ENCODE results near the gene TTC12.

DNA sequence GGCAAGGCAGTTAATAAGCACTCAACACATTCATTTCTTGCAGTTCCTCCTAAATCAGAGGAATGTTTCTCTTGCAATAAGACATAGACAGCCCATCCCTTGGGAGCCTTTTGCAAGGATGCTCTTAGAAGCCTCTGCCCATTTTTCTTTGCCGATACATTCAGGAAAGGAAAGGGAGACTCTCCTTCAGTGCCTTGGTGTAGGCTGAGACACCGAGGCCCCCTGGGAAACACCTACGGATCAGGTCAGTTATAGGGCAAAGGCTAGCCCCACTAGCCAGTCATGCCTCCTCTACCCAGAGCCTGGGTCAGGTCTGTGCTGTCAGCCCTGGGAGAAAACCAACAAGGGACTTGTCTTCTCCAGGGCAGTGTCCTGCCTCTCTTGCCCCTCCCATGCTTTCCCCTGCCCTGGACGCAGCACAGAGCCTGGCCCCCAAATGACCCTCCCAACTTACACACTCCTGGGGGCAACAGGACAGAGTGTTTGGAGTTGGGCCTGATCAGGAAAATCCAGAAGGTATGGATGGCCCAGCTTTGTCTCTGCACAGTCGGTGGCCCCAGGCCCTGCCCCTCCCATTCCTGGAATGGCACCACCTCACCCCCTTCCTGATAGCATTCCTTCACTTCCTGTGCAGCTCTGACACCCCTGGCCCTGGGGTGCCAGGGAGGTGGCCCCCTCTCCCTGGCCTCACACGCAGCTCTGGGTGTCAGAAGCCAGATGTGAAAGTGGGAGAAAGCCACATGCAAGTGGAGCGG lies 91.5 kb downstream of the TTC12 start:
- TF ChIP-seq NFYA (IDR thresholded peaks at IDR 0.05; ENCODE audit: borderline replicate concordance, low read depth, low read length) (no peak), EZH2 (IDR thresholded peaks at IDR 0.05; ENCODE audit: borderline replicate concordance, control insufficient read depth, low read depth, low read length) (no peak), POLR2A (IDR thresholded peaks at IDR 0.05; ENCODE audit: low read depth, low read length) (no peak), RBBP5 (conservative IDR thresholded peaks at IDR 0.05) (no peak)
- TF ChIP-seq, protein P1, sequence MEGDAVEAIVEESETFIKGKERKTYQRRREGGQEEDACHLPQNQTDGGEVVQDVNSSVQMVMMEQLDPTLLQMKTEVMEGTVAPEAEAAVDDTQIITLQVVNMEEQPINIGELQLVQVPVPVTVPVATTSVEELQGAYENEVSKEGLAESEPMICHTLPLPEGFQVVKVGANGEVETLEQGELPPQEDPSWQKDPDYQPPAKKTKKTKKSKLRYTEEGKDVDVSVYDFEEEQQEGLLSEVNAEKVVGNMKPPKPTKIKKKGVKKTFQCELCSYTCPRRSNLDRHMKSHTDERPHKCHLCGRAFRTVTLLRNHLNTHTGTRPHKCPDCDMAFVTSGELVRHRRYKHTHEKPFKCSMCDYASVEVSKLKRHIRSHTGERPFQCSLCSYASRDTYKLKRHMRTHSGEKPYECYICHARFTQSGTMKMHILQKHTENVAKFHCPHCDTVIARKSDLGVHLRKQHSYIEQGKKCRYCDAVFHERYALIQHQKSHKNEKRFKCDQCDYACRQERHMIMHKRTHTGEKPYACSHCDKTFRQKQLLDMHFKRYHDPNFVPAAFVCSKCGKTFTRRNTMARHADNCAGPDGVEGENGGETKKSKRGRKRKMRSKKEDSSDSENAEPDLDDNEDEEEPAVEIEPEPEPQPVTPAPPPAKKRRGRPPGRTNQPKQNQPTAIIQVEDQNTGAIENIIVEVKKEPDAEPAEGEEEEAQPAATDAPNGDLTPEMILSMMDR (IDR thresholded peaks at IDR 0.05 in 2 of 3, conservative IDR thresholded peaks at IDR 0.05 in 1 of 3; ENCODE audit: control insufficient read depth in 2 of 3, extremely low read depth in 1 of 3, insufficient read depth in 1 of 3, low read depth in 3 of 3, low read length in 3 of 3): no peak
